Tibial nerve (tissue), 3 donors: ENCODE measurements around the gene SDK1.

Experiments
- CTCF ChIP-seq, 5 experiments: fragments of 200-600 bp in 3 of 5; fragments of 450-650 bp in 2 of 5; sonication (generic) in 3 of 5; IDR thresholded peaks; one replicate each; pipeline ENCODE4 v1.5.1; 2016 to 2019; ENCODE audit warnings: antibody characterized with exemption in 5 of 5, mild to moderate bottlenecking in 3 of 5, moderate library complexity in 2 of 5
- POLR2A ChIP-seq, 2 donors: fragments of 450-650 bp; IDR thresholded peaks; one replicate each; pipeline ENCODE4 v1.6.1; 2017; ENCODE audit warnings: antibody characterized with exemption in 2 of 2, mild to moderate bottlenecking in 2 of 2, moderate library complexity in 2 of 2

GRCh38 chr7:4045450-4045849, 744.4 kb downstream of the SDK1 start:
- TF ChIP-seq POLR2A (IDR thresholded peaks at IDR 0.05) (no peak), CTCF (IDR thresholded peaks at IDR 0.05) (no peak)
